22Rv1 (cell line): ENCODE results near the gene XRN2.

ENCODE experiments used
- CTCF ChIP-seq: fragments of 450-650 bp; IDR thresholded peaks from 2 replicates; pipeline ENCODE4 v1.5.1; 2017; ENCODE audit warnings: mild to moderate bottlenecking
- ZFX ChIP-seq: fragments of 450-650 bp; IDR thresholded peaks from 2 replicates; pipeline ENCODE4 v1.6.1; 2017; ENCODE audit warnings: antibody characterized with exemption, borderline replicate concordance

GRCh38 chr20:21323640-21324039, 20.5 kb downstream of the XRN2 start:
- TF ChIP-seq CTCF (no peak), ZFX (no peak)
